Liver (tissue), 9 donors: Measurements from ENCODE around the gene FBXW5. TPM values are rescaled to one million over a fixed set of nuclear protein-coding genes. Genes with fewer than 3 reads are reported as not detected.

Experiments used
- DNase-seq: peaks from one replicate; pipeline ENCODE4 v3.0.0-alpha.2; 2017; ENCODE audit warnings: low spot score
- H3K27ac ChIP-seq, 2 donors: one replicate each; pipeline ENCODE4 v1.7.0; 2013; ENCODE audit warnings: inconsistent platforms in 2 of 2, low read length in 2 of 2, control low read depth in 1 of 2, low read depth in 1 of 2, mild to moderate bottlenecking in 1 of 2
- H3K27me3 ChIP-seq, 4 donors: one replicate each; pipeline versions ENCODE4 v1.6.1 to v1.7.0; 2013; ENCODE audit warnings: low read length in 3 of 4, inconsistent platforms in 1 of 4, mild to moderate bottlenecking in 1 of 4, moderate library complexity in 1 of 4; ENCODE audit not compliant: control insufficient read depth in 4 of 4, insufficient read depth in 4 of 4
- H3K36me3 ChIP-seq, 4 donors: one replicate each; pipeline versions ENCODE4 v1.6.1 to v1.7.0; 2013; ENCODE audit warnings: low read length in 3 of 4, mild to moderate bottlenecking in 3 of 4, low read depth in 1 of 4, moderate library complexity in 1 of 4; ENCODE audit not compliant: control insufficient read depth in 4 of 4, insufficient read depth in 3 of 4
- H3K4me1 ChIP-seq, 4 donors: one replicate each; pipeline versions ENCODE4 v1.6.1 to v1.7.0; 2013; ENCODE audit warnings: low read length in 3 of 4, mild to moderate bottlenecking in 3 of 4, moderate library complexity in 1 of 4; ENCODE audit not compliant: control insufficient read depth in 4 of 4, insufficient read depth in 4 of 4
- H3K4me3 ChIP-seq, 3 donors: one replicate each; pipeline versions ENCODE4 v1.6.1 to v1.7.0; 2013; ENCODE audit warnings: low read length in 3 of 3, control low read depth in 1 of 3, low read depth in 1 of 3, mild to moderate bottlenecking in 1 of 3
- H3K9ac ChIP-seq, 2 donors: one replicate each; pipeline ENCODE4 v1.7.0; 2013; ENCODE audit warnings: low read length in 2 of 2, mild to moderate bottlenecking in 2 of 2, moderate library complexity in 2 of 2, control low read depth in 1 of 2, low read depth in 1 of 2
- H3K9me3 ChIP-seq, 4 donors: one replicate each; pipeline versions ENCODE4 v1.6.1 to v1.7.0; 2013; ENCODE audit warnings: low read length in 3 of 4; ENCODE audit not compliant: control insufficient read depth in 4 of 4
- EGR1 ChIP-seq, 2 donors: IDR thresholded peaks; 2 replicates each; pipeline ENCODE4 v1.6.1; 2016 to 2018; ENCODE audit warnings: antibody characterized with exemption in 2 of 2, low read depth in 2 of 2
- FOXA1 ChIP-seq: IDR thresholded peaks from 2 replicates; pipeline ENCODE4 v1.6.1; 2016; ENCODE audit warnings: antibody characterized with exemption
- FOXA2 ChIP-seq: IDR thresholded peaks from 2 replicates; pipeline ENCODE4 v1.6.1; 2016; ENCODE audit warnings: antibody characterized with exemption
- GABPA ChIP-seq, 2 donors: IDR thresholded peaks in 1 of 2; conservative IDR thresholded peaks in 1 of 2; 2 replicates each; pipeline ENCODE4 v1.6.1; 2016; ENCODE audit warnings: antibody characterized with exemption in 2 of 2, mild to moderate bottlenecking in 1 of 2, moderate library complexity in 1 of 2
- HNF4A ChIP-seq, 2 donors: conservative IDR thresholded peaks; 2 replicates each; pipeline ENCODE4 v1.6.1; 2016; ENCODE audit warnings: antibody characterized with exemption in 2 of 2, mild to moderate bottlenecking in 2 of 2
- HNF4G ChIP-seq: IDR thresholded peaks from 2 replicates; pipeline ENCODE4 v1.6.1; 2016; ENCODE audit warnings: antibody characterized with exemption
- JUND ChIP-seq, 2 donors: IDR thresholded peaks; 2 replicates each; pipeline ENCODE4 v1.6.1; 2016; ENCODE audit warnings: antibody characterized with exemption in 2 of 2
- NR2F2 ChIP-seq: IDR thresholded peaks from 2 replicates; pipeline ENCODE4 v1.6.1; 2016; ENCODE audit warnings: antibody characterized with exemption
- RAD21 ChIP-seq, 2 donors: IDR thresholded peaks; 2 replicates each; pipeline ENCODE4 v1.6.1; 2016; ENCODE audit warnings: antibody characterized with exemption in 2 of 2, mild to moderate bottlenecking in 2 of 2
- RXRA ChIP-seq, 2 donors: IDR thresholded peaks; 2 replicates each; pipeline ENCODE4 v1.6.1; 2017 to 2018; ENCODE audit warnings: antibody characterized with exemption in 2 of 2, mild to moderate bottlenecking in 1 of 2
- SP1 ChIP-seq: IDR thresholded peaks from 2 replicates; pipeline ENCODE4 v1.6.1; 2018; ENCODE audit warnings: antibody characterized with exemption, mild to moderate bottlenecking
- TAF1 ChIP-seq: conservative IDR thresholded peaks from 2 replicates; pipeline ENCODE4 v1.6.1; 2016; ENCODE audit warnings: antibody characterized with exemption, mild to moderate bottlenecking
- YY1 ChIP-seq: IDR thresholded peaks from 2 replicates; pipeline ENCODE4 v1.6.1; 2016; ENCODE audit warnings: antibody characterized with exemption, mild to moderate bottlenecking
- WGBS: extraction: QIAGEN DNeasy Blood & Tissue Kit; methylation state at CpG from one replicate; pipeline ENCODE4 v1.1.7; 2013; 5-methylcytosine and 5-hydroxymethylcytosine counted together
- polyA plus RNA-seq, 2 donors: library from polyadenylated mRNA; stranded (reverse) in 1 of 2; unstranded in 1 of 2; fragments of 200-250 nt in 1 of 2; fragments of >200 nt in 1 of 2; fragmentation: Nextera tagmentation in 1 of 2; extraction: Ambion mirVana in 1 of 2; gene quantifications; one replicate each; pipeline versions ENCODE4 v1.2.1 to v1.2.3, GENCODE V29; 2013 to 2015
- total RNA-seq, 2 donors: library from RNA; depleted of rRNA; stranded (reverse); fragments of >200 nt; gene quantifications; one replicate each; pipeline ENCODE4 v1.2.3, GENCODE V29; 2014
- TF ChIP-seq, protein P1 (sequence below): IDR thresholded peaks from 2 replicates; pipeline ENCODE4 v1.6.1; 2016; ENCODE audit warnings: antibody characterized with exemption
- TF ChIP-seq, protein P2 (sequence below): IDR thresholded peaks from 2 replicates; pipeline ENCODE4 v1.6.1; 2016; ENCODE audit warnings: antibody characterized with exemption
- TF ChIP-seq, protein P3 (sequence below): IDR thresholded peaks from 2 replicates; pipeline ENCODE4 v1.6.1; 2016; ENCODE audit warnings: antibody characterized with exemption
- TF ChIP-seq, protein P4 (sequence below): IDR thresholded peaks from 2 replicates; pipeline ENCODE4 v1.6.1; 2016; ENCODE audit warnings: antibody characterized with exemption, mild to moderate bottlenecking
- TF ChIP-seq, protein P5 (sequence below): fragments of 150-350 bp; IDR thresholded peaks from 2 replicates; pipeline ENCODE4 v1.5.1; 2017; ENCODE audit warnings: improper control_type of control experiment, low read depth, low read length; ENCODE audit not compliant: missing input control
- donor health status: healthy.
- donor health status: healthy.
- donor health status: healthy.
- donor health status: healthy.
- donor health status: healthy.

FBXW5 gene
- total and polyA plus RNA-seq, 4 donors: 64.0 to 163 (median 109) TPM

DNA sequence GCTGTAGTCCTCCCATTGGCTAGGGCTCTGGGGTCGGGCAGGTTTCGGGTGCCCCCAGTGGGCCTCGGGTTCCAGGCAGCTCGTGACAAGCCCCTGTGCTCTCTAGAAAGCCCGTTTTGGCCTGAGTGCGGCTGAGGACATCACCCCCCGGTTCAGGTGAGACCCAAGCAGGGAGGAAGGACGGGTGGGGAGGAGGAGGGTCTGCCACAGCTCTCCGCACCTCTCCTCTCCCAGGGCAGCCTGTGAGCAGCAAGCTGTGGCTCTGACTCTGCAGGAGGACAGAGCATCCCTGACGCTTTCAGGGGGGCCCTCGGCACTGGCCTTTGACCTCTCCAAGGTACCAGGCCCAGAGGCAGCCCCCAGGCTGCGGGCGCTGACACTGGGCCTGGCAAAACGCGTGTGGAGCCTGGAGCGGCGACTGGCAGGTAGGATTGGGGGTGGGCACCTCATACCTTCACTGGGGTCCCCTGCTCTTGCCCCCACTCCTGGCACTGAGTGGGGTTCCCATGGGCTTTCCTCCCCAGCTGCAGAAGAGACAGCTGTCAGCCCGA is 48.4 kb upstream of the FBXW5 start:
- 54% methylated on average over 18 of the region's 18 CpGs for WGBS
- Histone ChIP-seq H3K27ac (peak overlapping the region in 1 of 2 donors; percentile 67), H3K9ac (peak overlapping the region in 1 of 2 donors; percentile 92), H3K4me3 (peak overlapping the region; percentile 61 to 81 (median 79)), H3K36me3 (peaks cover 0 to 3% (median 0%) of the 10 kb centered on the region in 4 donors), H3K4me1 (peaks cover 7 to 32% (median 15%) of the 10 kb centered on the region in 4 donors), H3K9me3 (no peaks in the 10 kb centered on the region), H3K27me3 (no peaks in the 10 kb centered on the region)
- DNase-seq: no peak
- TF ChIP-seq, protein P1, sequence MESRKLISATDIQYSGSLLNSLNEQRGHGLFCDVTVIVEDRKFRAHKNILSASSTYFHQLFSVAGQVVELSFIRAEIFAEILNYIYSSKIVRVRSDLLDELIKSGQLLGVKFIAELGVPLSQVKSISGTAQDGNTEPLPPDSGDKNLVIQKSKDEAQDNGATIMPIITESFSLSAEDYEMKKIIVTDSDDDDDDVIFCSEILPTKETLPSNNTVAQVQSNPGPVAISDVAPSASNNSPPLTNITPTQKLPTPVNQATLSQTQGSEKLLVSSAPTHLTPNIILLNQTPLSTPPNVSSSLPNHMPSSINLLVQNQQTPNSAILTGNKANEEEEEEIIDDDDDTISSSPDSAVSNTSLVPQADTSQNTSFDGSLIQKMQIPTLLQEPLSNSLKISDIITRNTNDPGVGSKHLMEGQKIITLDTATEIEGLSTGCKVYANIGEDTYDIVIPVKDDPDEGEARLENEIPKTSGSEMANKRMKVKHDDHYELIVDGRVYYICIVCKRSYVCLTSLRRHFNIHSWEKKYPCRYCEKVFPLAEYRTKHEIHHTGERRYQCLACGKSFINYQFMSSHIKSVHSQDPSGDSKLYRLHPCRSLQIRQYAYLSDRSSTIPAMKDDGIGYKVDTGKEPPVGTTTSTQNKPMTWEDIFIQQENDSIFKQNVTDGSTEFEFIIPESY: no peak
- TF ChIP-seq HNF4A (conservative IDR thresholded peaks at IDR 0.05): no peak
- no peak for TF ChIP-seq JUND (IDR thresholded peaks at IDR 0.05)
- TF ChIP-seq, protein P2, sequence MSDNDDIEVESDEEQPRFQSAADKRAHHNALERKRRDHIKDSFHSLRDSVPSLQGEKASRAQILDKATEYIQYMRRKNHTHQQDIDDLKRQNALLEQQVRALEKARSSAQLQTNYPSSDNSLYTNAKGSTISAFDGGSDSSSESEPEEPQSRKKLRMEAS: no peak
- TF ChIP-seq, protein P3, sequence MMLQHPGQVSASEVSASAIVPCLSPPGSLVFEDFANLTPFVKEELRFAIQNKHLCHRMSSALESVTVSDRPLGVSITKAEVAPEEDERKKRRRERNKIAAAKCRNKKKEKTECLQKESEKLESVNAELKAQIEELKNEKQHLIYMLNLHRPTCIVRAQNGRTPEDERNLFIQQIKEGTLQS: no peak
- TF ChIP-seq SP1: no peak
- TF ChIP-seq YY1: no peak
- no peak for TF ChIP-seq HNF4G
- TF ChIP-seq TAF1: no peak
- TF ChIP-seq, protein P4, sequence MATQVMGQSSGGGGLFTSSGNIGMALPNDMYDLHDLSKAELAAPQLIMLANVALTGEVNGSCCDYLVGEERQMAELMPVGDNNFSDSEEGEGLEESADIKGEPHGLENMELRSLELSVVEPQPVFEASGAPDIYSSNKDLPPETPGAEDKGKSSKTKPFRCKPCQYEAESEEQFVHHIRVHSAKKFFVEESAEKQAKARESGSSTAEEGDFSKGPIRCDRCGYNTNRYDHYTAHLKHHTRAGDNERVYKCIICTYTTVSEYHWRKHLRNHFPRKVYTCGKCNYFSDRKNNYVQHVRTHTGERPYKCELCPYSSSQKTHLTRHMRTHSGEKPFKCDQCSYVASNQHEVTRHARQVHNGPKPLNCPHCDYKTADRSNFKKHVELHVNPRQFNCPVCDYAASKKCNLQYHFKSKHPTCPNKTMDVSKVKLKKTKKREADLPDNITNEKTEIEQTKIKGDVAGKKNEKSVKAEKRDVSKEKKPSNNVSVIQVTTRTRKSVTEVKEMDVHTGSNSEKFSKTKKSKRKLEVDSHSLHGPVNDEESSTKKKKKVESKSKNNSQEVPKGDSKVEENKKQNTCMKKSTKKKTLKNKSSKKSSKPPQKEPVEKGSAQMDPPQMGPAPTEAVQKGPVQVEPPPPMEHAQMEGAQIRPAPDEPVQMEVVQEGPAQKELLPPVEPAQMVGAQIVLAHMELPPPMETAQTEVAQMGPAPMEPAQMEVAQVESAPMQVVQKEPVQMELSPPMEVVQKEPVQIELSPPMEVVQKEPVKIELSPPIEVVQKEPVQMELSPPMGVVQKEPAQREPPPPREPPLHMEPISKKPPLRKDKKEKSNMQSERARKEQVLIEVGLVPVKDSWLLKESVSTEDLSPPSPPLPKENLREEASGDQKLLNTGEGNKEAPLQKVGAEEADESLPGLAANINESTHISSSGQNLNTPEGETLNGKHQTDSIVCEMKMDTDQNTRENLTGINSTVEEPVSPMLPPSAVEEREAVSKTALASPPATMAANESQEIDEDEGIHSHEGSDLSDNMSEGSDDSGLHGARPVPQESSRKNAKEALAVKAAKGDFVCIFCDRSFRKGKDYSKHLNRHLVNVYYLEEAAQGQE: no peak
- TF ChIP-seq GABPA (IDR thresholded peaks at IDR 0.05 in 1 of 2, conservative IDR thresholded peaks at IDR 0.05 in 1 of 2): no peak
- no peak for TF ChIP-seq NR2F2
- TF ChIP-seq RAD21 (IDR thresholded peaks at IDR 0.05): no peak
- TF ChIP-seq FOXA1: no peak
- no peak for TF ChIP-seq FOXA2
- no peak for TF ChIP-seq RXRA (IDR thresholded peaks at IDR 0.05)
- TF ChIP-seq, protein P5, sequence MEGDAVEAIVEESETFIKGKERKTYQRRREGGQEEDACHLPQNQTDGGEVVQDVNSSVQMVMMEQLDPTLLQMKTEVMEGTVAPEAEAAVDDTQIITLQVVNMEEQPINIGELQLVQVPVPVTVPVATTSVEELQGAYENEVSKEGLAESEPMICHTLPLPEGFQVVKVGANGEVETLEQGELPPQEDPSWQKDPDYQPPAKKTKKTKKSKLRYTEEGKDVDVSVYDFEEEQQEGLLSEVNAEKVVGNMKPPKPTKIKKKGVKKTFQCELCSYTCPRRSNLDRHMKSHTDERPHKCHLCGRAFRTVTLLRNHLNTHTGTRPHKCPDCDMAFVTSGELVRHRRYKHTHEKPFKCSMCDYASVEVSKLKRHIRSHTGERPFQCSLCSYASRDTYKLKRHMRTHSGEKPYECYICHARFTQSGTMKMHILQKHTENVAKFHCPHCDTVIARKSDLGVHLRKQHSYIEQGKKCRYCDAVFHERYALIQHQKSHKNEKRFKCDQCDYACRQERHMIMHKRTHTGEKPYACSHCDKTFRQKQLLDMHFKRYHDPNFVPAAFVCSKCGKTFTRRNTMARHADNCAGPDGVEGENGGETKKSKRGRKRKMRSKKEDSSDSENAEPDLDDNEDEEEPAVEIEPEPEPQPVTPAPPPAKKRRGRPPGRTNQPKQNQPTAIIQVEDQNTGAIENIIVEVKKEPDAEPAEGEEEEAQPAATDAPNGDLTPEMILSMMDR: no peak
- TF ChIP-seq EGR1 (IDR thresholded peaks at IDR 0.05; ENCODE audit: low read depth in 2 of 2): no peak
